ENCODE results near the gene USP6NL. TPM values are rescaled to one million over a fixed set of nuclear protein-coding genes. Genes with fewer than 3 reads are reported as not detected.

The USP6NL gene
- total and polyA plus RNA-seq, 9 of the 15 experiments (the other 6 are each of a cell fraction or from before 2014, with no cell fraction given) = 3.2 to 26.6 (median 19.8) TPM

- TF ChIP-seq ETS2 (tag; IDR thresholded peaks at IDR 0.05; ENCODE audit: borderline replicate concordance, poor library complexity, severe bottlenecking) (no peak), SMC3 (conservative IDR thresholded peaks at IDR 0.05; ENCODE audit: insufficient read depth, low read depth, low read length) (no peak), NFYB (IDR thresholded peaks at IDR 0.05; ENCODE audit: extremely low read depth, insufficient read length) (no peak), SMARCE1 (IDR thresholded peaks at IDR 0.05) (peak; percentile 72; the same call in 1 of the 2 replicates), KDM1A (IDR thresholded peaks at IDR 0.05) (peak in 1 of 2 experiments; percentile 36; a peak in 2 of 4 replicates), ZEB2 (IDR thresholded peaks at IDR 0.05) (peak; percentile 18; the same call in 1 of the 2 replicates), ZBTB8A (IDR thresholded peaks at IDR 0.05; ENCODE audit: partially characterized antibody) (no peak), EP400 (IDR thresholded peaks at IDR 0.05) (peak; percentile 50), SMAD4 (CRISPR knock-in tag; conservative IDR thresholded peaks at IDR 0.05) (no peak), BRD9 (IDR thresholded peaks at IDR 0.05; ENCODE audit: low read depth, partially characterized antibody) (no peak), E2F6 (IDR thresholded peaks at IDR 0.05; ENCODE audit: borderline replicate concordance in 1 of 2, extremely low read depth in 1 of 2, insufficient read depth in 1 of 2, insufficient read length in 1 of 2, low read depth in 1 of 2, low read length in 1 of 2, poor library complexity in 1 of 2, severe bottlenecking in 1 of 2) (no peak), MEIS2 (IDR thresholded peaks at IDR 0.05; ENCODE audit: partially characterized antibody) (peak; percentile 47), CLOCK (CRISPR knock-in tag; IDR thresholded peaks at IDR 0.05; ENCODE audit: borderline replicate concordance) (no peak), HLTF (IDR thresholded peaks at IDR 0.05) (no peak), NUFIP1 (IDR thresholded peaks at IDR 0.05; ENCODE audit: partially characterized antibody) (no peak), NR3C1 (CRISPR knock-in tag; IDR thresholded peaks at IDR 0.05) (no peak), ZHX1 (conservative IDR thresholded peaks at IDR 0.05; ENCODE audit: low read length) (no peak), SMARCC2 (IDR thresholded peaks at IDR 0.05; ENCODE audit: low read depth) (peak; percentile 59), ZNF584 (CRISPR knock-in tag; IDR thresholded peaks at IDR 0.05; ENCODE audit: low read depth) (peak; percentile 90)
- TF ChIP-seq, protein P1, sequence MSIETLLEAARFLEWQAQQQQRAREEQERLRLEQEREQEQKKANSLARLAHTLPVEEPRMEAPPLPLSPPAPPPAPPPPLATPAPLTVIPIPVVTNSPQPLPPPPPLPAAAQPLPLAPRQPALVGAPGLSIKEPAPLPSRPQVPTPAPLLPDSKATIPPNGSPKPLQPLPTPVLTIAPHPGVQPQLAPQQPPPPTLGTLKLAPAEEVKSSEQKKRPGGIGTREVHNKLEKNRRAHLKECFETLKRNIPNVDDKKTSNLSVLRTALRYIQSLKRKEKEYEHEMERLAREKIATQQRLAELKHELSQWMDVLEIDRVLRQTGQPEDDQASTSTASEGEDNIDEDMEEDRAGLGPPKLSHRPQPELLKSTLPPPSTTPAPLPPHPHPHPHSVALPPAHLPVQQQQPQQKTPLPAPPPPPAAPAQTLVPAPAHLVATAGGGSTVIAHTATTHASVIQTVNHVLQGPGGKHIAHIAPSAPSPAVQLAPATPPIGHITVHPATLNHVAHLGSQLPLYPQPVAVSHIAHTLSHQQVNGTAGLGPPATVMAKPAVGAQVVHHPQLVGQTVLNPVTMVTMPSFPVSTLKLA (conservative IDR thresholded peaks at IDR 0.05) = peak in 1 of 2 experiments; percentile 5; a peak in 1 of 4 replicates
Observed at GRCh38 chr10:11539191-11539868, 72.1 kb downstream of the USP6NL start (continued).
